Measurements from ENCODE around the gene FAM161B. TPM values are rescaled to one million over a fixed set of nuclear protein-coding genes. Genes with fewer than 3 reads are reported as not detected.
A peak's percentile ranks its signal among the peaks of the same experiment; 100 is the strongest.

Gene FAM161B
- total RNA-seq, 1 donor from 2014 or later, result 0.13 TPM

DNA sequence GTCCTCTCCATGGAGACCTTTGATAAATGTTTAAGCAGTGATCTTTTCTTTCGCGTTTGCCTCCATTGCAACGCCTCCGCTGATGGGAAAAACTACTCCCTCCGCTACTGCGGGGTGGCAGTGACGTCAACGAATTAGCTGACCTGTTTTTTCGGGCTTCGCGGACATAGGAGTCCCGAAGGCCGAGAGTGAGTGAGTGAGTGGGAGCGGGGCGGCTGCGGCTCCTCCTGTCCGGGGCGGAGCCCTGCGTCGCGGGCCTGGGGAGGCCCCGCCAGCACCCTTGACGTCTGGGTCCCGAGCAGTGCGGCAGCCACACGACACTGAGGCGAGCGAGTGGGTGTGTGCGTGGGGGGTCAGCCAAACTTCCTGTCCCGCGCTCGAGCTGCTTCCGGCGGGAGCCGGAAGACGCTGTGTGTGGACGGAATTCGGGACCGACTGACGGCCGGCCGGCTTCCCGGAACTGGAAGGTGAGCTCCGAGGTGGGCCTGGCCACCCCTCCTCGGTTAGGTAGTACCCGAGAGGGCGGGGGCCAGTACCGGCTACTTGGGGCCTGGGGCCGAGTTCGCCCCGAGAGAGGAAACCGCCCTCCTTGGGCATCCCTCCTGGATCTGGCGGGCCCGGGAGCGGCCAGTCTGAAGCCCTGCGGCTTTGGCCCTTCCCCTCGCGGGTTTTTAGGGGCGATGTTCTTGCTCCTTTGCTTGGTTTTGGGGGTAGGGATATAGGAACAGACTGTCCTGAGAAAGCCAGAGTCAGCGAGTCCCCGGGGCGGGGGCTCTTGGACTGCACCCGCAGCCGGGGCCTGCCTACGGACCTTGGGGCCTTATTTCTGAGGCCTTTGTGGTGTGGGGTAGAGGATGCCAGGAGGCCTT, 63.2 kb downstream of the FAM161B start, which contains the start of gene ZNF410:
ZNF410 (plus strand) TSS at position 411 of the 869 bp plus-strand sequence. CDS start 5,317 bp downstream, outside the sequence.
- peaks cover 65% of the 10 kb centered on the region for H3K79me2 ChIP-seq (ENCODE audit: low read depth)
- peak within 1 kb of the TSS; percentile 97 for H3K27ac Mint-ChIP-seq

DNA sequence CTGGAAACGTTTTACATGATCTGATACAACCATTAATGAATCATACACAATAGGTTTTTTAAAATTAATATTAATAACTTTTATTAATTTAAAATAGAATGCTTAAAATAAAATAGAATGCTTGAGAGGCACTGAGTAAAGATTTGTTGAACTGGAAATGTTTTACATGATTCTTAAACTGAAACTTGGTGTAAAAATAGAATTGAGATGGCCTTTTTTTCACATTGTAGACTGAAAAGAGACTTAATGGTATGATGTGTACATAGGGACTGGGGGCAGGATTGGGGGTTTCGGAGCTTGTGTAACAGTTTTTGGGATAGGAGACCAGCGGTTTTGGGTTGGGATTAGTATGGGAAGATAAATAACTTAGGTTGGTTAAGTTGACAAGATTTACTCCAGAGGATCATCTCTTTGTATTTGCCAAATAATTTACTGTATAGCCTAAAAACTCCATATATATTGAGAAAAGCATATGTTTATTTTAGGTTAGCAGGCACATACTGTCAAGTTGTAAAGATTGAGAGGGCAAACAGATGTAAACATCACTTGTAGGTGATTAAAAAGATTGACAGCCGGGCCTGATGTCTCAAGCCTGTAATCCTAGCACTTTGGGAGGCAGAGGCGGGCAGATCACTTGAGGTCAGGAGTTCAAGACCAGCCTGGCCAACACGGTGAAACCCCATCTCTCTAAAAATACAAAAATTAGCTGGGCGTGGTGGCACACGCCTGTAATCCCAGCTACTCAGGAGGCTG, 65.3 kb downstream of the FAM161B start:
- Histone ChIP-seq H3K79me2 (ENCODE audit: low read depth) (peaks cover 44% of the 10 kb centered on the region), H3K4me2 (peak overlapping the region; percentile 94), H3K27me3 (no peaks in the 10 kb centered on the region), H2AFZ (replicated peaks) (no peak overlapping the region), H3K4me3 (no peak overlapping the region), H3F3A (ENCODE audit: low read depth) (peaks cover 29% of the 10 kb centered on the region), H4K20me1 (ENCODE audit: low read depth) (peaks cover 11% of the 10 kb centered on the region), H3K9me3 (ENCODE audit: low read depth) (no peaks in the 10 kb centered on the region), H3K27ac (no peak overlapping the region), H3K9ac (no peak overlapping the region), H3K4me1 (peaks cover 10% of the 10 kb centered on the region), H3K36me3 (no peaks in the 10 kb centered on the region)
- Mint-ChIP-seq H3K4me1 (peaks cover 35% of the 10 kb centered on the region), H3K27ac (no peak overlapping the region), H3K4me3 (peak overlapping the region; percentile 95), H3K27me3 (ENCODE audit: insufficient read depth, low read depth) (peaks cover 2% of the 10 kb centered on the region), H3K36me3 (peaks cover 5% of the 10 kb centered on the region), H3K9me3 (no peaks in the 10 kb centered on the region)
- TF ChIP-seq, protein P1, sequence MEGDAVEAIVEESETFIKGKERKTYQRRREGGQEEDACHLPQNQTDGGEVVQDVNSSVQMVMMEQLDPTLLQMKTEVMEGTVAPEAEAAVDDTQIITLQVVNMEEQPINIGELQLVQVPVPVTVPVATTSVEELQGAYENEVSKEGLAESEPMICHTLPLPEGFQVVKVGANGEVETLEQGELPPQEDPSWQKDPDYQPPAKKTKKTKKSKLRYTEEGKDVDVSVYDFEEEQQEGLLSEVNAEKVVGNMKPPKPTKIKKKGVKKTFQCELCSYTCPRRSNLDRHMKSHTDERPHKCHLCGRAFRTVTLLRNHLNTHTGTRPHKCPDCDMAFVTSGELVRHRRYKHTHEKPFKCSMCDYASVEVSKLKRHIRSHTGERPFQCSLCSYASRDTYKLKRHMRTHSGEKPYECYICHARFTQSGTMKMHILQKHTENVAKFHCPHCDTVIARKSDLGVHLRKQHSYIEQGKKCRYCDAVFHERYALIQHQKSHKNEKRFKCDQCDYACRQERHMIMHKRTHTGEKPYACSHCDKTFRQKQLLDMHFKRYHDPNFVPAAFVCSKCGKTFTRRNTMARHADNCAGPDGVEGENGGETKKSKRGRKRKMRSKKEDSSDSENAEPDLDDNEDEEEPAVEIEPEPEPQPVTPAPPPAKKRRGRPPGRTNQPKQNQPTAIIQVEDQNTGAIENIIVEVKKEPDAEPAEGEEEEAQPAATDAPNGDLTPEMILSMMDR (IDR thresholded peaks at IDR 0.05), result no peak
- TF ChIP-seq EZH2 (IDR thresholded peaks at IDR 0.05) (no peak), EZH2phosphoT487 (IDR thresholded peaks at IDR 0.05) (no peak)
- DNase-seq (ENCODE audit: low spot score), result no peak

More for the DNA sequence above, 63.2 kb downstream of the FAM161B start, which contains the start of gene ZNF410:
- no peaks in the 10 kb centered on the region for H3K27me3 ChIP-seq
- peaks cover 29% of the 10 kb centered on the region for H3F3A ChIP-seq (ENCODE audit: low read depth)
- peaks cover 18% of the 10 kb centered on the region for H4K20me1 ChIP-seq (ENCODE audit: low read depth)
- peaks cover 10% of the 10 kb centered on the region for H3K4me1 ChIP-seq
- H3K27ac ChIP-seq, result peak within 1 kb of the TSS; percentile 89
- H3K4me3 Mint-ChIP-seq, result peak within 1 kb of the TSS; percentile 95
- H3K27me3 Mint-ChIP-seq (ENCODE audit: insufficient read depth, low read depth), result peaks cover 2% of the 10 kb centered on the region
- H3K36me3 ChIP-seq, result no peaks in the 10 kb centered on the region
- H3K4me3 ChIP-seq, result peak within 1 kb of the TSS; percentile 82
- H3K9me3 ChIP-seq (ENCODE audit: low read depth), result no peaks in the 10 kb centered on the region
- H2AFZ ChIP-seq (replicated peaks), result peak within 1 kb of the TSS; percentile 89
- peaks cover 35% of the 10 kb centered on the region for H3K4me1 Mint-ChIP-seq
- peak within 1 kb of the TSS; percentile 94 for H3K4me2 ChIP-seq
- peak; percentile 93 for DNase-seq (ENCODE audit: low spot score)
- H3K9me3 Mint-ChIP-seq, result no peaks in the 10 kb centered on the region
- no peak for TF ChIP-seq EZH2 (IDR thresholded peaks at IDR 0.05)
- TF ChIP-seq EZH2phosphoT487 (IDR thresholded peaks at IDR 0.05), result peak; percentile 56
- H3K36me3 Mint-ChIP-seq, result peaks cover 7% of the 10 kb centered on the region
- H3K9ac ChIP-seq, result peak within 1 kb of the TSS; percentile 76

Small RNA genes lying within 50 kb of the gene (small RNA-seq; reads per million reads assigned to genes)
- gene RF00019, result not detected

Other genes with a start within 250 kb of the FAM161B start
- 25.9 and 37.3 TPM in 2 replicates for gene PNMA1, start 235.7 kb downstream of the FAM161B start, total RNA-seq (ENCODE audit: low replicate concordance)
- gene PTGR2, start 98.3 kb downstream of the FAM161B start, total RNA-seq (ENCODE audit: low replicate concordance), result 18.8 and 87.2 TPM in 2 replicates
- 55.1 and 56.4 TPM in 2 replicates for gene ZNF410, start 63.2 kb downstream of the FAM161B start, total RNA-seq (ENCODE audit: low replicate concordance)
- 17.9 and 19.7 TPM in 2 replicates for gene COQ6, start 208 bp upstream of the FAM161B start, total RNA-seq (ENCODE audit: low replicate concordance)
- gene ENTPD5, start 69.2 kb upstream of the FAM161B start, total RNA-seq (ENCODE audit: low replicate concordance), result 12.7 and 13.4 TPM in 2 replicates
- gene BBOF1, start 69.3 kb upstream of the FAM161B start, total RNA-seq (ENCODE audit: low replicate concordance), result 2.0 and 4.6 TPM in 2 replicates
- 52.0 and 64.0 TPM in 2 replicates for gene ALDH6A1, start 134.4 kb upstream of the FAM161B start, total RNA-seq (ENCODE audit: low replicate concordance)
- 16.4 and 25.7 TPM in 2 replicates for gene LIN52, start 134.9 kb upstream of the FAM161B start, total RNA-seq (ENCODE audit: low replicate concordance)

Measured in neural progenitor cell (in vitro differentiated cells).